ENCODE measurements around the gene CCDC85C.

DNA sequence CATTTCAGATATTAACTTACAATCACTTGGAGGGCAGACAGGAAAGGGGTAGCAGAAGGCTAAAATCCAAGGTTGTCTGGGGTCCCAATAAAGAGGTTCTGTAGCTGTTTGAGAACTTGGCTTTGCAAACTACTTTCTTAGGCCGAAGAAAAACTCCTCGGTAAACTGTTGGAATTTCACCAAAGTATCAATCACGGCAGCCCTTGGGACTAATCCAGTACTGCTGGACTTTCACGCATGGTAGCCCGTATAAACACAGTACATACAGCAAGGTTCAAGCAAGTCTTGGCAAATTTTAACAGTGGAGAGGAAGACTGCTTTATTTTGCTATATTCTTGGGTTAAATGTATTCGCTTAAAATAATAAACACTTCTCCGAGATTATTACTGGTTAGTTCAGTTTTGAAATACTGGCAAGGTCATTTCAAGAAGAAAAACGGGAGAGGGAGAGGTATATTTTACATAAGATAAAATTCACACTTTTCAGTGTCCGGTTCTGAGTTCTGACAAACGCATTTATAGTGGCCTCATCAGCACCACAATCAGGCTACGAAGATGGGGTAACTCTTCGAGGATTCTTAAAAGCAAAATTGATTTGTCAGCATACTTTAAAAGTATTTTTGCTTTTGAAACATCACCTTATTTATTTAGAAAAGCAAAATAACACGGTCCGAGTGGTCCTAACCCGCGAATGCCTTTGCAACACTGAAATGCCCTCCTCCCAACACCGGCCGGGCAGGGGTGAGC lies 124.7 kb downstream of the CCDC85C start:
- TF ChIP-seq CTCF (IDR thresholded peaks at IDR 0.05), result no peak
- no peak for TF ChIP-seq POLR2A (IDR thresholded peaks at IDR 0.05)

Data from testis (tissue), 2 donors.